OCI-LY7 (cell line): ENCODE measurements around the gene TOB2. TPM values are rescaled to one million over a fixed set of nuclear protein-coding genes. Genes with fewer than 3 reads are reported as not detected.

Experiments
- BruUV-seq: library from RNA; stranded (reverse); fragments of 400-500 nt; replicated peaks from 2 replicates; lab custom pipeline; 2021; lab: Mats Ljungman, UMichigan
- CTCF ChIA-PET: fragments of 300-600 bp; sonication (Branson Sonifier 250); formaldehyde crosslinking; loops from one replicate; lab custom pipeline; 2022; ENCODE audit warnings: antibody characterized with exemption; ENCODE audit not compliant: unreplicated experiment; lab: Charles Lee
- POLR2A ChIA-PET: fragments of 300-600 bp; sonication (Branson Sonifier 250); formaldehyde crosslinking; loops from one replicate; lab custom pipeline; 2022; ENCODE audit warnings: antibody characterized with exemption; lab: Charles Lee
- DNase-seq: peaks from one replicate; pipeline ENCODE4 v3.0.0-alpha.2; 2015; ENCODE audit warnings: low spot score
- H2AFZ ChIP-seq: fragments of 200-600 bp; sonication (generic), shearing (Covaris generic); 2 replicates; pipeline ENCODE4 v1.6.1; 2014; ENCODE audit warnings: mild to moderate bottlenecking, antibody characterized with exemption, low read length, moderate library complexity
- H3K27ac ChIP-seq: fragments of 200-600 bp; sonication (generic); 2 replicates; pipeline ENCODE4 v1.5.1; 2014; ENCODE audit warnings: mixed run types, low read depth, mild to moderate bottlenecking, moderate library complexity, low read length, inconsistent platforms; ENCODE audit not compliant: poor library complexity, severe bottlenecking
- H3K36me3 ChIP-seq: fragments of 200-600 bp; sonication (generic); 2 replicates; pipeline ENCODE4 v1.6.1; 2014; ENCODE audit warnings: mild to moderate bottlenecking, antibody characterized with exemption, low read length, moderate library complexity, mixed read lengths; ENCODE audit not compliant: insufficient read depth
- H3K4me1 ChIP-seq: fragments of 200-600 bp; sonication (generic); 2 replicates; pipeline ENCODE4 v1.5.1; 2014; ENCODE audit warnings: mild to moderate bottlenecking, low read length; ENCODE audit not compliant: insufficient read depth, poor library complexity, severe bottlenecking
- H3K4me2 ChIP-seq: fragments of 200-600 bp; sonication (generic); 2 replicates; pipeline ENCODE4 v1.6.1; 2014; ENCODE audit warnings: mild to moderate bottlenecking, low read length
- H3K4me3 ChIP-seq: fragments of 200-600 bp; sonication (generic); 2 replicates; pipeline ENCODE4 v1.5.1; 2014; ENCODE audit warnings: mild to moderate bottlenecking, low read depth, low read length; ENCODE audit not compliant: poor library complexity, severe bottlenecking
- H3K79me2 ChIP-seq: fragments of 200-600 bp; sonication (generic); 2 replicates; pipeline ENCODE4 v1.6.1; 2016; ENCODE audit warnings: low read depth, mild to moderate bottlenecking, low read length, moderate library complexity, mixed read lengths; ENCODE audit not compliant: insufficient read depth
- H3K9me2 ChIP-seq: fragments of 200-600 bp; sonication (generic); 2 replicates; pipeline ENCODE4 v1.6.1; 2016; ENCODE audit warnings: mild to moderate bottlenecking, low read length, mixed read lengths; ENCODE audit not compliant: insufficient read depth
- H3K9me3 ChIP-seq: fragments of 200-600 bp; sonication (generic); 2 replicates; pipeline ENCODE4 v1.6.1; 2014; ENCODE audit warnings: mild to moderate bottlenecking, mixed run types, low read length, mixed read lengths
- H4K20me1 ChIP-seq: fragments of 200-600 bp; sonication (generic); 2 replicates; pipeline ENCODE4 v1.6.1; 2014; ENCODE audit warnings: mild to moderate bottlenecking, antibody characterized with exemption, low read length, moderate library complexity, mixed read lengths; ENCODE audit not compliant: insufficient read depth
- EZH2phosphoT487 ChIP-seq: fragments of 200-600 bp; sonication (generic); IDR thresholded peaks from 2 replicates; pipeline ENCODE4 v1.6.1; 2018; ENCODE audit warnings: low read depth, borderline replicate concordance, mild to moderate bottlenecking, mixed run types, antibody characterized with exemption, low read length, moderate library complexity, mixed read lengths
- intact Hi-C: fragments of 100-400 bp; cut with micrococcal nuclease; formaldehyde crosslinking; loops from one replicate; pipeline ENCODE4 v1.10.0; 2022; ENCODE audit not compliant: unreplicated experiment
- total RNA-seq, 2 experiments: library from RNA; depleted of rRNA in 1 of 2; stranded (reverse); fragments of >200 nt in 1 of 2; shearing (Covaris generic) in 1 of 2; gene quantifications; 2 replicates each; pipeline ENCODE4 v1.2.3, GENCODE V29; 2014 to 2022
- TF ChIP-seq, protein P1 (sequence below): fragments of 200-600 bp; sonication (generic); conservative IDR thresholded peaks from 2 replicates; pipeline ENCODE4 v1.5.1; 2014; ENCODE audit warnings: mild to moderate bottlenecking, antibody characterized with exemption, low read length, moderate library complexity, mixed read lengths

TOB2 gene
- total RNA-seq, 2 experiments from 2014 or later, result 13.5 to 27.0 TPM

GRCh38 chr22:41470886-41471285 lies 24.3 kb upstream of the TOB2 start:
- H3K4me2 ChIP-seq, result peak overlapping the region; percentile 100
- H2AFZ ChIP-seq, result no peak overlapping the region
- ChIA-PET POLR2A (no interaction called here), CTCF (no interaction called here)
- TF ChIP-seq, protein P1, sequence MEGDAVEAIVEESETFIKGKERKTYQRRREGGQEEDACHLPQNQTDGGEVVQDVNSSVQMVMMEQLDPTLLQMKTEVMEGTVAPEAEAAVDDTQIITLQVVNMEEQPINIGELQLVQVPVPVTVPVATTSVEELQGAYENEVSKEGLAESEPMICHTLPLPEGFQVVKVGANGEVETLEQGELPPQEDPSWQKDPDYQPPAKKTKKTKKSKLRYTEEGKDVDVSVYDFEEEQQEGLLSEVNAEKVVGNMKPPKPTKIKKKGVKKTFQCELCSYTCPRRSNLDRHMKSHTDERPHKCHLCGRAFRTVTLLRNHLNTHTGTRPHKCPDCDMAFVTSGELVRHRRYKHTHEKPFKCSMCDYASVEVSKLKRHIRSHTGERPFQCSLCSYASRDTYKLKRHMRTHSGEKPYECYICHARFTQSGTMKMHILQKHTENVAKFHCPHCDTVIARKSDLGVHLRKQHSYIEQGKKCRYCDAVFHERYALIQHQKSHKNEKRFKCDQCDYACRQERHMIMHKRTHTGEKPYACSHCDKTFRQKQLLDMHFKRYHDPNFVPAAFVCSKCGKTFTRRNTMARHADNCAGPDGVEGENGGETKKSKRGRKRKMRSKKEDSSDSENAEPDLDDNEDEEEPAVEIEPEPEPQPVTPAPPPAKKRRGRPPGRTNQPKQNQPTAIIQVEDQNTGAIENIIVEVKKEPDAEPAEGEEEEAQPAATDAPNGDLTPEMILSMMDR, result no peak
- no peak for TF ChIP-seq EZH2phosphoT487
- H3K9me3 ChIP-seq, result no peaks in the 10 kb centered on the region
- peaks cover 62% of the 10 kb centered on the region for H3K36me3 ChIP-seq
- peaks cover 12% of the 10 kb centered on the region for H4K20me1 ChIP-seq
- BruUV-seq, result no TSS peak
- intact Hi-C loops, result no loop called here
- peaks cover 90% of the 10 kb centered on the region for H3K79me2 ChIP-seq
- H3K9me2 ChIP-seq, result no peaks in the 10 kb centered on the region
- no peak overlapping the region for H3K27ac ChIP-seq
- peaks cover 36% of the 10 kb centered on the region for H3K4me1 ChIP-seq
- DNase-seq, result no peak
- no peak overlapping the region for H3K4me3 ChIP-seq

- peak; percentile 63 for DNase-seq
- CTCF ChIA-PET, result interaction anchor here (1.5 kb wide), 1 partner anchor 66 kb away, joined by 4 read pairs; no protein-coding TSS in a partner anchor
- Histone ChIP-seq H3K36me3 (peaks cover 71% of the 10 kb centered on the region), H4K20me1 (peaks cover 12% of the 10 kb centered on the region), H2AFZ (peak overlapping the region; percentile 68; the same call in 1 of the 2 replicates), H3K4me1 (peaks cover 36% of the 10 kb centered on the region), H3K27ac (peak overlapping the region; percentile 76), H3K9me3 (no peaks in the 10 kb centered on the region), H3K4me3 (peak overlapping the region; percentile 94), H3K4me2 (peak overlapping the region; percentile 100), H3K79me2 (peaks cover 84% of the 10 kb centered on the region), H3K9me2 (no peaks in the 10 kb centered on the region)
- intact Hi-C loops, result loop anchor here (2.0 kb wide), 1 partner anchor 23 kb away; the partner anchor contains the start of gene TOB2
- POLR2A ChIA-PET, result interaction anchor here (0.6 to 3.6 kb wide), 9 partner anchors 9 to 61 kb away, joined by 3 to 12 read pairs (median 6); partner anchors contain the start of gene TOB2
- no TSS peak for BruUV-seq
- TF ChIP-seq, protein P1, result peak; percentile 40; the same call in 1 of the 2 replicates
- no peak for TF ChIP-seq EZH2phosphoT487
These were observed 22.7 kb upstream of the TOB2 start for GRCh38 chr22:41469218-41469851.
